ENCODE results near the gene RNF144B.

RNF144B gene

DNA sequence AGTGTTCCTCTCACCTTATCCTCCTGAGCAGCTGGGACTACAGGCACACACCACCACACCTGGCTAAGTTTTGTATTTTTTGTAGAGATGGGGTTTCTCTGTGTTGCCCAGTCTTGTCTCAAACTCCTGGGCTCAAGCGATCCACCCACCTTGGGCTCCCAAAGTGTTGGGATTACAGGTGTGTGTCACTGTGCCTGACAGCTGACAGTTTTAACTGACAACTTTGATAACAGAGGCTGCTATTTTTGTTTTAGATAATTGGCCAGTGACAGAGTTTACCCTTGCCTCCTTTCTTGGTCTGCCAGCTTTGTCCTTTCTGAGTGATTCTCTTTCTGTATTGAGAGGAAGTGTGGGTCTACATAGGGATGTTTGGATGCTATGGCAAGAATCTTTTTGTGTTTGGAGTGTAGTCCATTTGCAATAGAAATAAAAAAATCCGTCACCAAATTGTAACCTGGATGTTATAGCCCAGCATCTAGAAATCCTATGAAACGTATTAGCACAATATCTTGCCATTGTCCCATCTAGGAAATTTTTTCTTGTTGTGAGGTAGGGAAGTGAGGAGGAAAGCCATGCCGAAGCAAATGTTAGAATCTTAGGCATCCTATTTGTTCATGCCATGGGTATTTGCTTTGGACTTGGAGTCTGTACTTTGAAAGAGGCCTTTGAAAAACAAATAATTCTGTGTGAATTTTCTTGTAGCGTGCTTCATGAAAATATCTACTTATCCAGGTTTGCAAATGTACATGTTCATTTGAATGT lies 80.8 kb downstream of the RNF144B start:
- peaks cover 4% of the 10 kb centered on the region for H3K4me1 ChIP-seq (ENCODE audit: control insufficient read depth, insufficient read depth, low read length)
- no peaks in the 10 kb centered on the region for H3K9me3 ChIP-seq (ENCODE audit: control insufficient read depth, insufficient read depth, low read length)
- no peaks in the 10 kb centered on the region for H3K27me3 ChIP-seq (ENCODE audit: control insufficient read depth, insufficient read depth, low read length)
- H3K27ac ChIP-seq (ENCODE audit: low read depth, low read length): no peak overlapping the region
- H3K9ac ChIP-seq (ENCODE audit: low read depth, low read length): no peak overlapping the region
- H3K4me3 ChIP-seq (ENCODE audit: low read depth, low read length): no peak overlapping the region
- no peaks in the 10 kb centered on the region for H3K36me3 ChIP-seq (ENCODE audit: control insufficient read depth, insufficient read depth, low read length)

DNA sequence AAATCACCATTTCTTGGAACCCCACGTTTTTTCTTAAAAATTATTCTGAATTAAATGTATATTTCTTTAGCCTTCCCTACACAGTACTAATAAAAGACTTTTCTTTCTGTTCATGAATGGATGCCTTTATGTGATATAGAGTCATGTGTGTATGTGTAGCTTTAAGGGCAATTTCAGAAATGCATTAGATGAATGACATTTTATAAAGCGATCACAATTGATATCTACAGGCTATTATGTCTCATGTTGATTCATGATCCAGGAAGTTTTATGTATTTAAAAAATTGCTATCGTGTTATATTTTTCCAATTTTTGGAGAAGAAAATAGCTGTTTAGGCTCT lies 81.3 kb downstream of the RNF144B start:
- Histone ChIP-seq H3K27me3 (ENCODE audit: control insufficient read depth, insufficient read depth, low read length) (no peaks in the 10 kb centered on the region), H3K27ac (ENCODE audit: low read depth, low read length) (no peak overlapping the region), H3K4me1 (ENCODE audit: control insufficient read depth, insufficient read depth, low read length) (peaks cover 4% of the 10 kb centered on the region), H3K9ac (ENCODE audit: low read depth, low read length) (no peak overlapping the region), H3K36me3 (ENCODE audit: control insufficient read depth, insufficient read depth, low read length) (no peaks in the 10 kb centered on the region), H3K4me3 (ENCODE audit: low read depth, low read length) (no peak overlapping the region), H3K9me3 (ENCODE audit: control insufficient read depth, insufficient read depth, low read length) (no peaks in the 10 kb centered on the region)

GRCh38 chr6:18469536-18469935 lies 82.4 kb downstream of the RNF144B start:
- no peak overlapping the region for H3K27ac ChIP-seq (ENCODE audit: low read depth, low read length)
- no peak overlapping the region for H3K4me3 ChIP-seq (ENCODE audit: low read depth, low read length)
- H3K36me3 ChIP-seq (ENCODE audit: control insufficient read depth, insufficient read depth, low read length): no peaks in the 10 kb centered on the region
- H3K9me3 ChIP-seq (ENCODE audit: control insufficient read depth, insufficient read depth, low read length): no peaks in the 10 kb centered on the region
- H3K4me1 ChIP-seq (ENCODE audit: control insufficient read depth, insufficient read depth, low read length): peaks cover 4% of the 10 kb centered on the region
- H3K27me3 ChIP-seq (ENCODE audit: control insufficient read depth, insufficient read depth, low read length): no peaks in the 10 kb centered on the region
- H3K9ac ChIP-seq (ENCODE audit: low read depth, low read length): no peak overlapping the region

- Histone ChIP-seq H3K4me1 (ENCODE audit: control insufficient read depth, insufficient read depth, low read length) (peaks cover 4% of the 10 kb centered on the region), H3K9me3 (ENCODE audit: control insufficient read depth, insufficient read depth, low read length) (no peaks in the 10 kb centered on the region), H3K27me3 (ENCODE audit: control insufficient read depth, insufficient read depth, low read length) (no peaks in the 10 kb centered on the region), H3K4me3 (ENCODE audit: low read depth, low read length) (no peak overlapping the region), H3K27ac (ENCODE audit: low read depth, low read length) (no peak overlapping the region), H3K9ac (ENCODE audit: low read depth, low read length) (no peak overlapping the region), H3K36me3 (ENCODE audit: control insufficient read depth, insufficient read depth, low read length) (no peaks in the 10 kb centered on the region)
These were observed 84.2 kb downstream of the RNF144B start for GRCh38 chr6:18471232-18471964.

DNA sequence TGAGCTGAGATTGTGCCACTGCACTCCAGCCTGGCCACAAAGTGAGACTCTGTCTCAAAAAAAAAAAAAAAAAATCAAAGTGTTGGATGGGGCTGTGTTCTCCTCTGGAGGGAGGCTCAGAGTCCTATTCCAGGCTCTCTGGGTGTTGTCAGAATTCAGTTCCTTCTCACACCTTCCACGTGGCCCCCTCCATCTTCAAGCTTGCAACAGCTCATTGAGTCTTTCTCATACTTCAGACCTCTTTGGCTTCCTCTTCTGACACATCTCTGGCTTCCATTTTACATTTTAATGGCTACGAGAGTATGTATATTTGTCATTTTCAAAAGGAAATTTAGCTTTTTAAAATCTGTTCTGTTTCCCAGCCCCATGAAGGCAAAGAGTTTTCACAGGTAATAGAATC lies 85.8 kb downstream of the RNF144B start:
- H3K36me3 ChIP-seq (ENCODE audit: control insufficient read depth, insufficient read depth, low read length): no peaks in the 10 kb centered on the region
- H3K9me3 ChIP-seq (ENCODE audit: control insufficient read depth, insufficient read depth, low read length): no peaks in the 10 kb centered on the region
- peaks cover 4% of the 10 kb centered on the region for H3K4me1 ChIP-seq (ENCODE audit: control insufficient read depth, insufficient read depth, low read length)
- H3K4me3 ChIP-seq (ENCODE audit: low read depth, low read length): no peak overlapping the region
- no peak overlapping the region for H3K9ac ChIP-seq (ENCODE audit: low read depth, low read length)
- H3K27me3 ChIP-seq (ENCODE audit: control insufficient read depth, insufficient read depth, low read length): no peaks in the 10 kb centered on the region
- no peak overlapping the region for H3K27ac ChIP-seq (ENCODE audit: low read depth, low read length)

DNA sequence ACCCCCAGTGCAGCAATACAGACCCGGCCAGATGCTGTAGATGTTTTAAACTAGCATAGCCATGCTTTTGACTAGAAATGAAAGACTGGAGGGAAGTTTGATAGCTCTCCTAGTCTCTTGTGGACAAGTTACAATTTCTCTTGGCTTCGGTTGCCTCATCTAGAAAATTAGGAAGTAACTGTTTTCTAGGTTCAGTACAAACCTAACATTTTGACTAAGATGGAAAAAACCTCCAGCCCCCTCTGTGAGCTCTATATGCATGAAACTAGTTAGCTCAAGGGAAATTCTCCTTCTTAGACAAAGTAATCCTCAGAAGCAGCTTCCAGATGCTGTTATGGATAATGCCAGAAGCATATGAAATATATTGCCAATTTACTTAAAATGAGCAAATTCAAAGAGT lies 86.6 kb downstream of the RNF144B start:
- H3K4me1 ChIP-seq (ENCODE audit: control insufficient read depth, insufficient read depth, low read length): peaks cover 4% of the 10 kb centered on the region
- no peak overlapping the region for H3K4me3 ChIP-seq (ENCODE audit: low read depth, low read length)
- H3K9ac ChIP-seq (ENCODE audit: low read depth, low read length): no peak overlapping the region
- H3K9me3 ChIP-seq (ENCODE audit: control insufficient read depth, insufficient read depth, low read length): no peaks in the 10 kb centered on the region
- no peak overlapping the region for H3K27ac ChIP-seq (ENCODE audit: low read depth, low read length)
- H3K36me3 ChIP-seq (ENCODE audit: control insufficient read depth, insufficient read depth, low read length): no peaks in the 10 kb centered on the region
- H3K27me3 ChIP-seq (ENCODE audit: control insufficient read depth, insufficient read depth, low read length): no peaks in the 10 kb centered on the region

DNA sequence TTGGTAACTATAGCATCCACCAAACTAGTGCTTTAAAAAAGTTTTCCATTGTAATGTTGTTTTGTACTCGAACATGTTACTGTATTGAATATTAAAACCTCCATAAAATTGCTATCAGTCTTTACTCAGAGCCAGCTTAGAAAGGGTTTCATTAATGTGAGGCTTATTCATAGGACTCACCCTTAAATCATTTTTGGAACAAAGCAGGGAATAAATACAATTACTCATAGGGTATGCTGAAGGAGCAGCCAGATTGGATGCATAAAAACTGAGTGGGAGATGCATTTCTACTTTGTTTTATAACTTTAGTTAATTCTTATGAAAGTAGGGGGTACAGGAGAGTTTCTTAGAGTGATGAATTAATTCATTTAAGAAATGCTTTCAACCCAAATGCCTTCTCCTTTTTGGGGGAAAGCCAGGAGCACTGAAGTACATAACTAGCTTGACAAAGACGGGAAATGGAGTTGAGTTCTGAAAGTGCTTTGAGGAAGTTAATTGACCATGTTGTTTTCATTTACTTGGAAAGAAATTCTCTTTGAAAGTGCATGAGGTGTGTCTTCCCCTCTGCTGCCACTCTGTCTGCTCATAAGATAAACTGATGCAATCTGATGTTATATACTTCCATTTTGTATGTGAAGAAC lies 90.3 kb downstream of the RNF144B start:
- Histone ChIP-seq H3K27ac (ENCODE audit: low read depth, low read length) (no peak overlapping the region), H3K9ac (ENCODE audit: low read depth, low read length) (no peak overlapping the region), H3K4me1 (ENCODE audit: control insufficient read depth, insufficient read depth, low read length) (no peaks in the 10 kb centered on the region), H3K36me3 (ENCODE audit: control insufficient read depth, insufficient read depth, low read length) (no peaks in the 10 kb centered on the region), H3K27me3 (ENCODE audit: control insufficient read depth, insufficient read depth, low read length) (no peaks in the 10 kb centered on the region), H3K4me3 (ENCODE audit: low read depth, low read length) (no peak overlapping the region), H3K9me3 (ENCODE audit: control insufficient read depth, insufficient read depth, low read length) (no peaks in the 10 kb centered on the region)

- H3K9me3 ChIP-seq (ENCODE audit: control insufficient read depth, insufficient read depth, low read length): no peaks in the 10 kb centered on the region
- H3K9ac ChIP-seq (ENCODE audit: low read depth, low read length): no peak overlapping the region
- H3K27ac ChIP-seq (ENCODE audit: low read depth, low read length): no peak overlapping the region
- H3K36me3 ChIP-seq (ENCODE audit: control insufficient read depth, insufficient read depth, low read length): no peaks in the 10 kb centered on the region
- no peaks in the 10 kb centered on the region for H3K4me1 ChIP-seq (ENCODE audit: control insufficient read depth, insufficient read depth, low read length)
- H3K4me3 ChIP-seq (ENCODE audit: low read depth, low read length): no peak overlapping the region
- no peaks in the 10 kb centered on the region for H3K27me3 ChIP-seq (ENCODE audit: control insufficient read depth, insufficient read depth, low read length)
These were observed 91.5 kb downstream of the RNF144B start for GRCh38 chr6:18478610-18479009.

DNA sequence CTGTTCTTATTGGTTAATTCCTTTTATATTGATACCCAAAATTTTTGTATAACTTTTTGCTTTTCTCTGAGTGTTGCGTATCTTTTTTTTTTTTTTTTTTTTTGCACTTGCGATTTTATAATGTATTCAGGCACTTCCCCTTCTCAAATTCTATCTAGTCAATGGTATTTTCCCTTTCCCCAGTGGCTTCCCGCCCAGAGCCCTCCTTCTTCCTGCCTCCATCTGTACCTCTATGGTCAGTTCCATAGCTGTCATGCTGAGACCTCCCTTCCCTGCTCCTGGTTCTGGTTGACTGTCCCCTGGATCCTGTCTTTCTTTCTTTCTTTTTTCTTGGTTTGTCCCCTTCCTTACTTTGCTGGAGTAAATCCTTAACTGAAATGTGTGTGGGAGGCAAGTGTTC lies 94.7 kb downstream of the RNF144B start:
- Histone ChIP-seq H3K36me3 (ENCODE audit: control insufficient read depth, insufficient read depth, low read length) (no peaks in the 10 kb centered on the region), H3K4me1 (ENCODE audit: control insufficient read depth, insufficient read depth, low read length) (no peaks in the 10 kb centered on the region), H3K27me3 (ENCODE audit: control insufficient read depth, insufficient read depth, low read length) (no peaks in the 10 kb centered on the region), H3K27ac (ENCODE audit: low read depth, low read length) (no peak overlapping the region), H3K9me3 (ENCODE audit: control insufficient read depth, insufficient read depth, low read length) (no peaks in the 10 kb centered on the region), H3K4me3 (ENCODE audit: low read depth, low read length) (no peak overlapping the region), H3K9ac (ENCODE audit: low read depth, low read length) (no peak overlapping the region)

DNA sequence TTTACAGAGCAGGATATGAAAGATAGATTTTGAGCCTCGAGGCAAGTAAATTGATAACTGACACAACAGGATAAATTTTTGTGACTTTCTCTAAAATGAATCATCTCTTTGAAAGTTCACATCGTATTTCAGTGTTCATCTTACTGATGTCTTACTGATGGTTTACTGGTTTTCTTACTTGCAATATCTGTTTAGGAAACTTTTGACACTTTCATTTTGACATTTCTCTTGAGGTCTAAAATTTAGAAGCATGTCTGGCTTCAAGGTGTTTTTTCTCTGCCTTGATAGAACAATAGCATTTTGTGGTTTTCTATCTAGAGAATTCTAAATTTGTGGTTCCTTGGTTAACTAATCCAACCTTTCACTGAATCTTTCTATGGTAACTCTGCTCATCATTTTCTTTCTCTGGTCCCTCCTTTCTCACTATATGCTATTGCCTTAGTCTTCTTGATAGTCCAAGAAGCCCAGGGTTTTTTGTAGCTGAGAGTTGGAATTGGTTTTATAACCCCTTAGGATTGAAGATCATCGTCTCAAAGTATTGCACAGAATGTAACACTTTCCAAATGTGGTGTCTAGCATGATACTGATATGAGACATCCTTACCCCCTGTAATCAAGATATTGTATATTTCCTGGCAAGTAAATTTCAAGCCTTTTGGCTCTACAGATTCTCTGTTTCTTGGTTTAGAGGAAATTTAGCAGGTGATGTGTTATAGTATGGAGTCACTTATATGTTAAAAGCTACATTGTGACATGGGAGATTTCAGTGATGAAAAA lies 98.7 kb downstream of the RNF144B start:
- Histone ChIP-seq H3K9me3 (ENCODE audit: control insufficient read depth, insufficient read depth, low read length) (no peaks in the 10 kb centered on the region), H3K4me1 (ENCODE audit: control insufficient read depth, insufficient read depth, low read length) (peaks cover 9% of the 10 kb centered on the region), H3K27me3 (ENCODE audit: control insufficient read depth, insufficient read depth, low read length) (no peaks in the 10 kb centered on the region), H3K36me3 (ENCODE audit: control insufficient read depth, insufficient read depth, low read length) (no peaks in the 10 kb centered on the region), H3K9ac (ENCODE audit: low read depth, low read length) (no peak overlapping the region), H3K4me3 (ENCODE audit: low read depth, low read length) (no peak overlapping the region), H3K27ac (ENCODE audit: low read depth, low read length) (no peak overlapping the region)
